NOMO-1 treated with dmso at 0.1 percent for 144 hours (cell line): ENCODE measurements around the gene SLFNL1.

Experiments
- DNase-seq: peaks from one replicate; lab custom pipeline; 2025; ENCODE audit not compliant: unreplicated experiment; lab: John Stamatoyannopoulos, UW

Gene SLFNL1

GRCh38 chr1:41020654-41021053, 871 bp downstream of the SLFNL1 start:
- DNase-seq: no peak

GRCh38 chr1:41020109-41020576, 1.4 kb downstream of the SLFNL1 start:
- no peak for DNase-seq

DNA sequence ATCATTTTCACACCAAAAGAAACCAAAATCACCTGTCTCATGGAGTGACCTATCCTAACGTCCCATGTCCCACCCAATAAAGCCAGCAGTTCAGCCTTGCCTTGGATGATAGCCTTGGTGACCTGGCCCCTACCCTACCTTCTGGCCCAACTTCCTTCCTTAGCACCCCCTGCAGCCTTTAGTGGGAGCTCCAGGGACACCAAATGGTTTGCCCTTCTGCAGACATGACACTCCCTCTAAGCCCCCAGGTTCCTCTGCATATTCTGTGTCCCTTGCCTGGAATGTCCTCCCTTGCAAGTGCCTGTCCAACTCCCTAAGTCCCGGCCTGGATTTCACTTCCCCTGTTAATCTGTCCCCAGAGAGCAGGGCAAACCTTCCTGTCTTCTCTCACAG, 2.2 kb downstream of the SLFNL1 start:
- no peak for DNase-seq

DNA sequence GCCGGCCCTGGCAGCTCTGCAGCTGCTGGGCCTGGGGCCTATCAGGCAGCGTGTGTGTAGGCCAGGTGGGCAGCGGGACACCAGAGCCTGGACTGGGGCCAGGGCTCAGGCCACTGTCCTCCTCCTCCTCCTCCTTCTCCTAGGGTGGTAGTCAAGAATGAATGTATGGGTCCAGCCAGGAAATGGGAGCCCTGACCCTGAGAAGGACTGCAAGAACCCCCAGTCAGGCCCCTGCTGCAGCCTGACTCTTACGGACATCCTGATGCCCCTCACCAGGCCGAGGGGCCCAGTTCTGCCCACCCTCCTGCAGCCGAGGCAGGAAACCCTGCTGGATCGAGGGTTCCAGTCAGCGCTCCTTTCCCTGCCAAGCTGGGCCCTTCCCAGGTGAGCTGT, 3.5 kb downstream of the SLFNL1 start:
- DNase-seq: no peak

DNA sequence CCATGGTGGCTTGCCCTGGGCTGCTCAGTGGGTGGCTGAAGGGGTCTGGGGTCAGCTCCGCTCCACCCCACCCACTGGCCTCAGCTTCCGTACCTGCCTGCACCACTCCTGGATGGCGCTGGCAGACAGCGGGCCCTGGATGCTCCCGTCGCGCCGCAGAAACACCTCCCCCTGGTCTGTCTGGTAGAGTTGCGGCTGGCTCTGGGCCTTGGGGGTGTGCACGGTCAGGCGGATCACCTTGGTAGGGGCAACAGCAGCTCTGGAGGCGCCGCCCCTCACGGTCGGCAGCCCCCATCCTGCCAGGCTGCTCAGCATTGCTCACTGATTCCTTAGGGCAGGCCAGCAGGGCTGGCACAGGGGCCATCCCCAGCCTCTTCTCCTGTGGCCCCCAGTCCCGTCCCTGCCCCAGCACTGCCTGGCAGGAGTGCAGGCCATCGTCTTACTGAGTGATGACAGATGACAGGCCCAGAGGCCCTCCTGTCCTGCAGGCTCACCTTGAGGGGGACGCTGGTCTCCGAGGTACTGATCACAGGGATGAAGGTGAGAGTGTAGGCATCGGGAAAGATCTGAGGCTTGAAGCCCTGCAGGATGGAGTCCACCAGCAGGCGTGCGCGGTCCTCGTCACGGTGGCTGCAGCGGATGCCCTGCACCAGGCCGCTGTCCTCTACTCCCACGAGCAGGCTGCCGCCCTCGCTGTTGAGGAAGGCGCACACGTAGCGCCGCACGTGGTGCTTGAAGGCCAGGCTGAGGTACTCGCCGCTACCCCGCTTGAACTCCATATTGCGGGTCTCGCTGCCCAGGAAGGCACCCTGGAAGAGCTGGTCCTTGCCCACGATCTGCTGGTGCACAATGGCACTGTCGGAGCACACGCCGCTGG, 4.1 kb downstream of the SLFNL1 start:
- no peak for DNase-seq

GRCh38 chr1:41015897-41016470, 5.5 kb downstream of the SLFNL1 start:
- DNase-seq: no peak

DNA sequence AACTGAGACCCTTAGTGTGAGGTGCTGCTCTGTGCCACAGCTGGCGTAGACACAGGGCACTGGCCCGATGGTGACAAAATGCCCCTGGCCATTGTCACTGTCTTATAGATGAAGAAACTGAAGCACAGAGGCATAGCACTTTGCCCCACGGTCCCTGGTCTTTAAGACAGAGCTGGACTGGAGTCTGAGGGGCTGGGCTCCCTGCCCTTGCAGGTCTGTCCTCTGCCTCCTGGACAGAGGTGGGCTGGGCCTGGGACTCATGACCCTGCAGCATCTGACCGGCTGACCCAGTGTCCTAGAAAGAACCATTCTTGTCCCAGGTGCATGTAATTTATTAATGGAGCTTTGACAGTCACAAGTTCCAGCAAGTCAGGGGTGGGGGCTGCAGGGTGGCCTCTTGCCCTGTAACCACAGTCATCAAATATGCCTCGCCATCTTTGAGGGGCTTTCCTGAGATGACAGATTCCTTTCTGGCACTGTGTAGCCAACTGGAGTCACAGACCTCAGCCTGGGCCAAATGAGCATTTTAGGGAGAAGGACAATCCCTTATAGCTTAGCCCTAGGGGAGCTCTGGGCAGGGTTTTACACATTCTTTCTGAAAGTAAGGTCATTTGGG, 6.1 kb downstream of the SLFNL1 start:
- DNase-seq: no peak

DNA sequence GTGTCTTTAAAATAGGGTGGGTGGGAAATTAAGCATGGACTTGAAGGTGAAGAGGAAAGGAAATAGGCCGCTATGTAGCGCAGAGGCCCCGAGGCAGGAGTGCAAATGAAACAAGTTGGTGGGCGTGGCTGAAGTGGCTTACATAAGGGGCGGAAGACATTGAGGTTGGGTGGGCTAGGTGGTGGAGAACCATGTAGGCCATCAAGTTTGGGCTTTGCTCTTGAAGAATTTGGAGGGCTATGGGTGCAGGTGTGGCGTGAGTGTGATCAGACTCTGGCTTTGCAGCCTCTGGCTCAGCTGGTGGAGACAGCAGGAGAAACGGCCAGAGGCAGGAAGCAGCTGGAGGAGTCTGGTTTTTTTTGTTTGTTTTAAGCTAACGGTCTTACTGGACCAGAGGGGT, 6.7 kb downstream of the SLFNL1 start:
- DNase-seq: no peak

GRCh38 chr1:41013796-41014195, 7.7 kb downstream of the SLFNL1 start:
- no peak for DNase-seq

DNA sequence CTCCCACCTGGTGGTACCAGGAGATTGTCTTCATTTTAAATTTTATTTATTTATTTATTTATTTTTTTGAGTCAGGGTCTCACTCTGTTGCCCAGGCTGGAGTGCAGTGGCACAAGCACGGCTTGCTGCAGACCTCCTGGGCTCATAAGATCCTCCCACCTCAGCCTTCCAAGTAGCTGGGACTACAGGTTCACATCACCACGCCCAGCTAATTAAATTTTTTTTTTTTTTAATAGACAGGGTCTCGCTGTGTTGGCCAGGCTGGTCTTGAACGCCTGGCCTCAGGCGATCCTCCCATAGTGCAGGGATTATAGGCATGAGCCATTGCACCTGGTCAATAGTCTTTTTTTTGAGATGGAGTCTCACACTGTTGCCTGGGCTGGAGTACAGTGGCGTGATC, 8.5 kb downstream of the SLFNL1 start:
- DNase-seq: no peak

DNA sequence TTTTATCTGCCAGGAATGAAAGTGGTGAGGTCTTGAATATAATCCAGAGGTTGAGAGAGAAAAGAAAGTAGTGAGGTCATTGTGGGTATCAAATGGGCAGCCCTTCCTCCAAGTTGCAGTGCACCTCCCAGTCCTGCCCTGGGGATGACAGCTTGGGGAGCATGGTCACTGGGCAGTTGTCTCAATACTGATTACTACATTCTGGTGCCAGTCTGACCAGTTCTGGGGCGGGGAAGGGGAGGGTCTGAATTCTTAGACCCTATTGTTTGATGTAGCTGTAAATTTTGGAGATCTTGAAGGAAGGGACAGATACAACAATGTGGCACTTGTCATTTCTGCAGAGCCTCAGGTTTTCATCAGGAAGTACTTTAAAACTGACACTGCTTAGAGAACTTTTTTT, 11.2 kb downstream of the SLFNL1 start:
- no peak for DNase-seq

GRCh38 chr1:41009466-41009865, 12.1 kb downstream of the SLFNL1 start:
- no peak for DNase-seq

- no peak for DNase-seq
Measured at GRCh38 chr1:41006942-41007865, 14.3 kb downstream of the SLFNL1 start.

DNA sequence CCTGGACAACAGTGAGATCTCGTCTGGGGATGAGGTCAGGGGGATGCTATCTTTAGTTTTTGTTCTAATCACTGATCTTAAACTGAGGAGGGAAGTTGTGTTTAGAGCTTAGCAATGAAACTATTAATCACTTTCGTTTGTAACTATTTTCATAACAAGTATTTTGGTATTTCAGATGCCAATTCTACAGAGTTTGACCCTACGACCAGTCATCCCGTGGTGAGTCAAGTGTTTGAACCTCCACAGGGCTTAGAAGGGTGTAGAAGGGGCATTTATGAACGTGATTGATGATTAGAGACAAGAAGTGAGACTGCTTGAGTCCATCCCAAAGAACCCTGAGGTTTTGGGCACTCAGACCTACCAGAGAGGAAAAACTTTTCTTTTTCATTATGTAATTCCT, 15.6 kb downstream of the SLFNL1 start:
- DNase-seq: no peak

DNA sequence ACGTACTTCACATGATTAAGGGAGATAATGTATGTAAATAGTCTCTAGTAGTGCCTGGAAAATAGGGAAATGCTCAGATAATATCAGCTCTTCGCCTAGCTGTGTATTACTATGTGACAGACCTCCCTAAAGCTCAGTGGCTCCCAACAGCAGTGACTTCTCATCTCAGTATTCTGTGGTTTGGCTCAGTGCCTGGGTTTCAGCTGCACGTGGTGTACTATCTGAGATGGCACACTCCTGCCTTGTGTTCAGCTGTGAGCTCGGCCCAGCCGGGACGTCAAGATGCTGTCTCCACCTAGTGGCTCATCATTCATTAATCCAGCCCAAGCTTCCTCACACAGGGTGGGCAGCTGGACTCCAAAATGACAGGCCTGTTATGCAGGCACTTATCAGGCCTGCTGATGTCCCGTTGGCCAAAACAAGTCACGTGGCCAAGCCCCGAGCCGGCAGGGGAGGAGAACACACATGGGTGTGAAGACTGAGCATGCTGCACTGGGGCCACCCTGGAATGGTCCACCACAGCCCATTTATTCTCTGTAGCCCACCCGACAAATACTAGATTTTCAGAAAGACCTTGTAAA, 17.8 kb downstream of the SLFNL1 start:
- peak; percentile 66 for DNase-seq

- DNase-seq: no peak
Measured at GRCh38 chr1:41003127-41003639, 18.3 kb downstream of the SLFNL1 start.

DNA sequence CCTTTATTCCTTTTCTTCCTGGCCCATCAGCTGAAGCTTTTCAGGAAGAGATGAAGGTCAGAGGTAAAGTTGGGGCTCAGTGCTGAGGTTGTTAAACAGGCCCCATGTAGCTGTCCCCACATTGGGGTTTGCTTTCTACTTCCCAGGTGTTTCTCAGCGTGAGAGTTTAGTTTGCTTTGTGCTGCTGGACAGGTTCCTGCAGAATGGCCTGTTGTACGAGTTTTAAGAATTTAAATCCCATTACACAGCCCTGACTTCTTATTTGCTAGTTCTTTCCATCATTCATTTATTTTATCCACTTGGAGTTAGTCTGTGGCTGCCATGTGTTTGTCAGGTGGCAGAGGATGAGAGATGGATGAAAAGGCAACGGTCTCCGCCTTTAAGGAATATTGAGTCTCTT, 22.9 kb downstream of the SLFNL1 start:
- no peak for DNase-seq

GRCh38 chr1:40997096-40997495, 24.4 kb downstream of the SLFNL1 start:
- no peak for DNase-seq

DNA sequence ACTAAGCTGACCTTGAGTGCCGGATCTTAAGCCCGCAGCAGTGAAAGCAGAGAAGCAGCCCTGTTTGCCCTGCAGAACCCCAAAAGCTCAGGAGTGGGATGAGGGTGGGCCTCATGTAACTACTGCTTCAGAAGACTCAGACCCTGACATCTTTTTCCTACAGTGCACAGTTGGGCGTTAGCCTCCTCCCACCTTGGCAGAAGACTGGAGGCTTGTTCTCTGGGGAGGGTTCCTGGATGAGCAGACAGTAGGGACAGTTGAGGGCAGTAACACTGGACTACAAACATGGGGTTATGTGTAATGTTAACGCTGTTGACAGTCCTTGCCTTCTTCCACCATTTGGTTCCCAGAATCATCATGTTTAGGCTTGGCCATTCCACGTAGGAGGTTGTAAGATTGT, 32.5 kb downstream of the SLFNL1 start:
- DNase-seq: no peak

GRCh38 chr1:40988280-40988679, 33.2 kb downstream of the SLFNL1 start:
- no peak for DNase-seq
